Measurements from ENCODE around the gene MSI2. TPM values are rescaled to one million over a fixed set of nuclear protein-coding genes. Genes with fewer than 3 reads are reported as not detected.

Gene MSI2
- total RNA-seq, 1 experiment from 2014 or later = 47.9 TPM

GRCh38 chr17:57657211-57657610, 400.9 kb downstream of the MSI2 start:
- DNase-seq (ENCODE audit: low spot score) = no peak

- no peak for DNase-seq (ENCODE audit: low spot score)
These were observed 405.7 kb downstream of the MSI2 start for GRCh38 chr17:57662041-57662440.

- peak; percentile 99 for DNase-seq (ENCODE audit: low spot score)
These were observed 406.5 kb downstream of the MSI2 start for GRCh38 chr17:57662644-57663308.

- no peak for DNase-seq (ENCODE audit: low spot score)
These were observed 407.2 kb downstream of the MSI2 start for GRCh38 chr17:57663326-57664070.

GRCh38 chr17:57665128-57665527, 408.8 kb downstream of the MSI2 start:
- DNase-seq (ENCODE audit: low spot score) = no peak

GRCh38 chr17:57665696-57666095, 409.4 kb downstream of the MSI2 start:
- DNase-seq (ENCODE audit: low spot score) = no peak

- DNase-seq (ENCODE audit: low spot score) = no peak
These were observed 410.0 kb downstream of the MSI2 start for GRCh38 chr17:57666201-57666870.

GRCh38 chr17:57666946-57667345, 410.6 kb downstream of the MSI2 start:
- DNase-seq (ENCODE audit: low spot score) = no peak

GRCh38 chr17:57667461-57667923, 411.2 kb downstream of the MSI2 start:
- no peak for DNase-seq (ENCODE audit: low spot score)

- DNase-seq (ENCODE audit: low spot score) = no peak
These were observed 412.0 kb downstream of the MSI2 start for GRCh38 chr17:57668332-57668731.

- no peak for DNase-seq (ENCODE audit: low spot score)
These were observed 413.6 kb downstream of the MSI2 start for GRCh38 chr17:57669671-57670529.

GRCh38 chr17:57670769-57671569, 414.6 kb downstream of the MSI2 start:
- no peak for DNase-seq (ENCODE audit: low spot score)

- peak; percentile 85 for DNase-seq (ENCODE audit: low spot score)
These were observed 415.6 kb downstream of the MSI2 start for GRCh38 chr17:57671667-57672632.

GRCh38 chr17:57672971-57673370, 416.6 kb downstream of the MSI2 start:
- DNase-seq (ENCODE audit: low spot score) = no peak

GRCh38 chr17:57674894-57675293, 418.6 kb downstream of the MSI2 start:
- DNase-seq (ENCODE audit: low spot score) = no peak

GRCh38 chr17:57675427-57676387, 419.4 kb downstream of the MSI2 start:
- DNase-seq (ENCODE audit: low spot score) = no peak

- DNase-seq (ENCODE audit: low spot score) = no peak
These were observed 420.2 kb downstream of the MSI2 start for GRCh38 chr17:57676543-57676942.

- no peak for DNase-seq (ENCODE audit: low spot score)
These were observed 421.0 kb downstream of the MSI2 start for GRCh38 chr17:57677301-57677700.

GRCh38 chr17:57677858-57678257, 421.5 kb downstream of the MSI2 start:
- DNase-seq (ENCODE audit: low spot score) = no peak
